H1 (cell line): ENCODE data around the gene MYH7. TPM values are rescaled to one million over a fixed set of nuclear protein-coding genes. Genes with fewer than 3 reads are reported as not detected.

ENCODE experiments used
- CBX5 ChIP-seq: fragments of 300-800, 300-1000 bp; sonication (generic); IDR thresholded peaks from 2 replicates; pipeline ENCODE4 v1.7.1; 2016; ENCODE audit warnings: antibody characterized with exemption, low read length, low read depth
- CHD2 ChIP-seq: IDR thresholded peaks from 2 replicates; pipeline ENCODE4 v1.6.1; 2012; ENCODE audit warnings: low read length, improper control_type of control experiment
- GABPA ChIP-seq: IDR thresholded peaks from 2 replicates; pipeline ENCODE4 v1.6.1; 2011; ENCODE audit warnings: mild to moderate bottlenecking, low read length, moderate library complexity, borderline replicate concordance; ENCODE audit not compliant: insufficient read depth
- JUN ChIP-seq: IDR thresholded peaks from 2 replicates; pipeline ENCODE4 v1.6.1; 2011; ENCODE audit warnings: low read depth, mild to moderate bottlenecking, improper control_type of control experiment, low read length
- JUND ChIP-seq: IDR thresholded peaks from 2 replicates; pipeline ENCODE4 v1.6.1; 2011; ENCODE audit warnings: mild to moderate bottlenecking, improper control_type of control experiment, low read length
- RFX5 ChIP-seq: IDR thresholded peaks from 2 replicates; pipeline ENCODE4 v1.6.1; 2011; ENCODE audit warnings: low read depth, low read length, improper control_type of control experiment, borderline replicate concordance
- SP1 ChIP-seq: IDR thresholded peaks from 2 replicates; pipeline ENCODE4 v1.6.1; 2011; ENCODE audit warnings: low read depth, low read length
- SRF ChIP-seq: IDR thresholded peaks from 2 replicates; pipeline ENCODE4 v1.6.1; 2011; ENCODE audit warnings: mild to moderate bottlenecking, low read depth, low read length, moderate library complexity
- TEAD4 ChIP-seq: IDR thresholded peaks from 2 replicates; pipeline ENCODE4 v1.6.1; 2012; ENCODE audit warnings: low read depth, low read length, inconsistent platforms, mixed read lengths
- polyA plus RNA-seq, 7 experiments: library from polyadenylated mRNA; depleted of rRNA in 3 of 7; stranded (reverse) in 5 of 7; unstranded in 2 of 7; fragments of >200 nt in 5 of 7; fragments of 200-250 nt in 2 of 7; gene quantifications; 1 replicate in 5 of 7; 2 replicates in 1 of 7; 4 replicates in 1 of 7; pipeline versions ENCODE4 v1.2.1 to v1.2.3, GENCODE V29; 2011 to 2013; ENCODE audit warnings: missing spikeins in 2 of 7, mixed read lengths in 2 of 7
- total RNA-seq: library from RNA; stranded (reverse); fragmentation: NEBNext Ultra II Directional; extraction: Animal tissue kit (Norgen Biotek cat#: 25700); gene quantifications from 2 replicates; pipeline ENCODE4 v1.2.1, GENCODE V29; 2021
- TF ChIP-seq, protein P1 (sequence below): fragments of 300-600 bp; sonication (generic); IDR thresholded peaks from 2 replicates; pipeline ENCODE4 v1.7.1; 2012; ENCODE audit warnings: low read length, moderate library complexity, mild to moderate bottlenecking, inconsistent platforms; ENCODE audit not compliant: insufficient replicate concordance
- TF ChIP-seq, protein P2 (sequence below): IDR thresholded peaks from 2 replicates; pipeline ENCODE4 v1.6.1; 2012; ENCODE audit warnings: low read length, inconsistent platforms

MYH7 gene
- total and polyA plus RNA-seq, 2 of the 8 experiments (the other 6 are each of a cell fraction or from before 2014, with no cell fraction given): not detected

DNA sequence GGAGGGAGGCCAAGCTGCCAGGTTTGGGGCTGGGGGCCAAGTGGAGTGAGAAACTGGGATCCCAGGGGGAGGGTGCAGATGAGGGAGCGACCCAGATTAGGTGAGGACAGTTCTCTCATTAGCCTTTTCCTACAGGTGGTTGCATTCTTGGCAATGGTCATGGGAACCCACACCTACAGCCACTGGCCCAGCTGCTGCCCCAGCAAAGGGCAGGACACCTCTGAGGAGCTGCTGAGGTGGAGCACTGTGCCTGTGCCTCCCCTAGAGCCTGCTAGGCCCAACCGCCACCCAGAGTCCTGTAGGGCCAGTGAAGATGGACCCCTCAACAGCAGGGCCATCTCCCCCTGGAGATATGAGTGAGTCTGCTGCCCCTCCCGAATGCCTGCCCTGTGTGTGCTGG, 62.4 kb downstream of the MYH7 start (continued):
- TF ChIP-seq, protein P1, sequence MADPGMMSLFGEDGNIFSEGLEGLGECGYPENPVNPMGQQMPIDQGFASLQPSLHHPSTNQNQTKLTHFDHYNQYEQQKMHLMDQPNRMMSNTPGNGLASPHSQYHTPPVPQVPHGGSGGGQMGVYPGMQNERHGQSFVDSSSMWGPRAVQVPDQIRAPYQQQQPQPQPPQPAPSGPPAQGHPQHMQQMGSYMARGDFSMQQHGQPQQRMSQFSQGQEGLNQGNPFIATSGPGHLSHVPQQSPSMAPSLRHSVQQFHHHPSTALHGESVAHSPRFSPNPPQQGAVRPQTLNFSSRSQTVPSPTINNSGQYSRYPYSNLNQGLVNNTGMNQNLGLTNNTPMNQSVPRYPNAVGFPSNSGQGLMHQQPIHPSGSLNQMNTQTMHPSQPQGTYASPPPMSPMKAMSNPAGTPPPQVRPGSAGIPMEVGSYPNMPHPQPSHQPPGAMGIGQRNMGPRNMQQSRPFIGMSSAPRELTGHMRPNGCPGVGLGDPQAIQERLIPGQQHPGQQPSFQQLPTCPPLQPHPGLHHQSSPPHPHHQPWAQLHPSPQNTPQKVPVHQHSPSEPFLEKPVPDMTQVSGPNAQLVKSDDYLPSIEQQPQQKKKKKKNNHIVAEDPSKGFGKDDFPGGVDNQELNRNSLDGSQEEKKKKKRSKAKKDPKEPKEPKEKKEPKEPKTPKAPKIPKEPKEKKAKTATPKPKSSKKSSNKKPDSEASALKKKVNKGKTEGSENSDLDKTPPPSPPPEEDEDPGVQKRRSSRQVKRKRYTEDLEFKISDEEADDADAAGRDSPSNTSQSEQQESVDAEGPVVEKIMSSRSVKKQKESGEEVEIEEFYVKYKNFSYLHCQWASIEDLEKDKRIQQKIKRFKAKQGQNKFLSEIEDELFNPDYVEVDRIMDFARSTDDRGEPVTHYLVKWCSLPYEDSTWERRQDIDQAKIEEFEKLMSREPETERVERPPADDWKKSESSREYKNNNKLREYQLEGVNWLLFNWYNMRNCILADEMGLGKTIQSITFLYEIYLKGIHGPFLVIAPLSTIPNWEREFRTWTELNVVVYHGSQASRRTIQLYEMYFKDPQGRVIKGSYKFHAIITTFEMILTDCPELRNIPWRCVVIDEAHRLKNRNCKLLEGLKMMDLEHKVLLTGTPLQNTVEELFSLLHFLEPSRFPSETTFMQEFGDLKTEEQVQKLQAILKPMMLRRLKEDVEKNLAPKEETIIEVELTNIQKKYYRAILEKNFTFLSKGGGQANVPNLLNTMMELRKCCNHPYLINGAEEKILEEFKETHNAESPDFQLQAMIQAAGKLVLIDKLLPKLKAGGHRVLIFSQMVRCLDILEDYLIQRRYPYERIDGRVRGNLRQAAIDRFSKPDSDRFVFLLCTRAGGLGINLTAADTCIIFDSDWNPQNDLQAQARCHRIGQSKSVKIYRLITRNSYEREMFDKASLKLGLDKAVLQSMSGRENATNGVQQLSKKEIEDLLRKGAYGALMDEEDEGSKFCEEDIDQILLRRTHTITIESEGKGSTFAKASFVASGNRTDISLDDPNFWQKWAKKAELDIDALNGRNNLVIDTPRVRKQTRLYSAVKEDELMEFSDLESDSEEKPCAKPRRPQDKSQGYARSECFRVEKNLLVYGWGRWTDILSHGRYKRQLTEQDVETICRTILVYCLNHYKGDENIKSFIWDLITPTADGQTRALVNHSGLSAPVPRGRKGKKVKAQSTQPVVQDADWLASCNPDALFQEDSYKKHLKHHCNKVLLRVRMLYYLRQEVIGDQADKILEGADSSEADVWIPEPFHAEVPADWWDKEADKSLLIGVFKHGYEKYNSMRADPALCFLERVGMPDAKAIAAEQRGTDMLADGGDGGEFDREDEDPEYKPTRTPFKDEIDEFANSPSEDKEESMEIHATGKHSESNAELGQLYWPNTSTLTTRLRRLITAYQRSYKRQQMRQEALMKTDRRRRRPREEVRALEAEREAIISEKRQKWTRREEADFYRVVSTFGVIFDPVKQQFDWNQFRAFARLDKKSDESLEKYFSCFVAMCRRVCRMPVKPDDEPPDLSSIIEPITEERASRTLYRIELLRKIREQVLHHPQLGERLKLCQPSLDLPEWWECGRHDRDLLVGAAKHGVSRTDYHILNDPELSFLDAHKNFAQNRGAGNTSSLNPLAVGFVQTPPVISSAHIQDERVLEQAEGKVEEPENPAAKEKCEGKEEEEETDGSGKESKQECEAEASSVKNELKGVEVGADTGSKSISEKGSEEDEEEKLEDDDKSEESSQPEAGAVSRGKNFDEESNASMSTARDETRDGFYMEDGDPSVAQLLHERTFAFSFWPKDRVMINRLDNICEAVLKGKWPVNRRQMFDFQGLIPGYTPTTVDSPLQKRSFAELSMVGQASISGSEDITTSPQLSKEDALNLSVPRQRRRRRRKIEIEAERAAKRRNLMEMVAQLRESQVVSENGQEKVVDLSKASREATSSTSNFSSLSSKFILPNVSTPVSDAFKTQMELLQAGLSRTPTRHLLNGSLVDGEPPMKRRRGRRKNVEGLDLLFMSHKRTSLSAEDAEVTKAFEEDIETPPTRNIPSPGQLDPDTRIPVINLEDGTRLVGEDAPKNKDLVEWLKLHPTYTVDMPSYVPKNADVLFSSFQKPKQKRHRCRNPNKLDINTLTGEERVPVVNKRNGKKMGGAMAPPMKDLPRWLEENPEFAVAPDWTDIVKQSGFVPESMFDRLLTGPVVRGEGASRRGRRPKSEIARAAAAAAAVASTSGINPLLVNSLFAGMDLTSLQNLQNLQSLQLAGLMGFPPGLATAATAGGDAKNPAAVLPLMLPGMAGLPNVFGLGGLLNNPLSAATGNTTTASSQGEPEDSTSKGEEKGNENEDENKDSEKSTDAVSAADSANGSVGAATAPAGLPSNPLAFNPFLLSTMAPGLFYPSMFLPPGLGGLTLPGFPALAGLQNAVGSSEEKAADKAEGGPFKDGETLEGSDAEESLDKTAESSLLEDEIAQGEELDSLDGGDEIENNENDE: no peak
- TF ChIP-seq, protein P2, sequence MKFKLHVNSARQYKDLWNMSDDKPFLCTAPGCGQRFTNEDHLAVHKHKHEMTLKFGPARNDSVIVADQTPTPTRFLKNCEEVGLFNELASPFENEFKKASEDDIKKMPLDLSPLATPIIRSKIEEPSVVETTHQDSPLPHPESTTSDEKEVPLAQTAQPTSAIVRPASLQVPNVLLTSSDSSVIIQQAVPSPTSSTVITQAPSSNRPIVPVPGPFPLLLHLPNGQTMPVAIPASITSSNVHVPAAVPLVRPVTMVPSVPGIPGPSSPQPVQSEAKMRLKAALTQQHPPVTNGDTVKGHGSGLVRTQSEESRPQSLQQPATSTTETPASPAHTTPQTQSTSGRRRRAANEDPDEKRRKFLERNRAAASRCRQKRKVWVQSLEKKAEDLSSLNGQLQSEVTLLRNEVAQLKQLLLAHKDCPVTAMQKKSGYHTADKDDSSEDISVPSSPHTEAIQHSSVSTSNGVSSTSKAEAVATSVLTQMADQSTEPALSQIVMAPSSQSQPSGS: no peak
- TF ChIP-seq JUN (no peak), JUND (no peak), GABPA (no peak), CHD2 (no peak), CBX5 (no peak), SRF (no peak), SP1 (no peak), RFX5 (no peak), TEAD4 (no peak)
